ENCODE measurements around the gene BUD23.
A peak's percentile ranks its signal among the peaks of the same experiment; 100 is the strongest.

- no peak for TF ChIP-seq POLR2AphosphoS5 (IDR thresholded peaks at IDR 0.05; ENCODE audit: low read depth, low read length)
- TF ChIP-seq POLR2A (IDR thresholded peaks at IDR 0.05; ENCODE audit: low read depth, low read length), result no peak
- TF ChIP-seq TAF1 (IDR thresholded peaks at IDR 0.05; ENCODE audit: low read depth, low read length), result no peak
- TF ChIP-seq SPI1 (IDR thresholded peaks at IDR 0.05; ENCODE audit: low read depth, low read length), result peak; percentile 35
- no peak for TF ChIP-seq POU2F2 (IDR thresholded peaks at IDR 0.05; ENCODE audit: low read depth, low read length)
Measured at GRCh38 chr7:73734619-73735527, 51.5 kb downstream of the BUD23 start.
